CD14-positive monocyte (primary cell): Measurements from ENCODE around the gene SH3BP5. TPM values are rescaled to one million over a fixed set of nuclear protein-coding genes. Genes with fewer than 3 reads are reported as not detected.
"Not testable (repeated sequence)": the region's sequence is repeated elsewhere in the genome, so short reads cannot be mapped to it uniquely, and the experiment has no call there.

Experiments
- DNase-seq, 3 donors: peaks; one replicate each; pipeline ENCODE4 v3.0.0-alpha.2; 2011 to 2022
- H2AFZ ChIP-seq: 2 replicates; pipeline ENCODE4 v1.6.0; 2012; ENCODE audit warnings: mild to moderate bottlenecking, low read depth, low read length, inconsistent platforms; ENCODE audit not compliant: insufficient read depth, poor library complexity, severe bottlenecking
- H3K27ac ChIP-seq, 2 donors: 1 replicate in 1 of 2; 2 replicates in 1 of 2; pipeline ENCODE4 v1.5.1; 2012 to 2013; ENCODE audit warnings: low read length in 2 of 2, control low read depth in 1 of 2, inconsistent platforms in 1 of 2, low read depth in 1 of 2, mild to moderate bottlenecking in 1 of 2
- H3K27me3 ChIP-seq, 2 donors: one replicate each; pipeline versions ENCODE4 v1.6.0 to v1.6.1; 2011 to 2013; ENCODE audit warnings: low read length in 2 of 2; ENCODE audit not compliant: control insufficient read depth in 2 of 2, insufficient read depth in 2 of 2
- H3K36me3 ChIP-seq, 2 donors: replicated peaks in 1 of 2; 1 replicate in 1 of 2; 2 replicates in 1 of 2; pipeline versions ENCODE4 v1.5.1 to v1.6.1; 2012 to 2013; ENCODE audit warnings: low read length in 2 of 2, control low read depth in 1 of 2, inconsistent platforms in 1 of 2, mild to moderate bottlenecking in 1 of 2; ENCODE audit not compliant: insufficient read depth in 2 of 2, control insufficient read depth in 1 of 2
- H3K4me1 ChIP-seq, 2 donors: 1 replicate in 1 of 2; 2 replicates in 1 of 2; pipeline versions ENCODE4 v1.5.1 to v1.6.1; 2012 to 2013; ENCODE audit warnings: low read length in 2 of 2, control low read depth in 1 of 2, inconsistent platforms in 1 of 2, mild to moderate bottlenecking in 1 of 2, moderate library complexity in 1 of 2; ENCODE audit not compliant: insufficient read depth in 2 of 2, control insufficient read depth in 1 of 2
- H3K4me2 ChIP-seq: replicated peaks from 2 replicates; pipeline ENCODE3; 2012; ENCODE audit warnings: low read length, moderate library complexity, mild to moderate bottlenecking; ENCODE audit not compliant: poor library complexity, severe bottlenecking; ENCODE audit errors: extremely low read depth
- H3K4me3 ChIP-seq, 3 experiments: fragments of 200-600 bp in 1 of 3; sonication (generic) in 1 of 3; replicated peaks in 1 of 3; 1 replicate in 2 of 3; 2 replicates in 1 of 3; pipeline ENCODE4 v1.5.1; 2011 to 2013; ENCODE audit warnings: low read length in 3 of 3, mild to moderate bottlenecking in 3 of 3, control low read depth in 2 of 3, low read depth in 2 of 3, inconsistent platforms in 1 of 3, moderate library complexity in 1 of 3
- H3K79me2 ChIP-seq: 2 replicates; pipeline ENCODE4 v1.6.0; 2012; ENCODE audit warnings: mild to moderate bottlenecking, control low read depth, inconsistent platforms, low read length, moderate library complexity; ENCODE audit not compliant: insufficient read depth
- H3K9ac ChIP-seq: 2 replicates; pipeline ENCODE4 v1.6.0; 2017; ENCODE audit warnings: low read length, mild to moderate bottlenecking; ENCODE audit not compliant: insufficient read depth, poor library complexity, severe bottlenecking
- H3K9me3 ChIP-seq, 2 donors: replicated peaks in 1 of 2; 1 replicate in 1 of 2; 2 replicates in 1 of 2; pipeline versions ENCODE4 v1.5.1 to v1.6.1; 2012 to 2013; ENCODE audit warnings: low read length in 2 of 2, control low read depth in 1 of 2; ENCODE audit not compliant: control insufficient read depth in 1 of 2, insufficient read depth in 1 of 2
- H4K20me1 ChIP-seq: 2 replicates; pipeline ENCODE4 v1.6.0; 2012; ENCODE audit warnings: mild to moderate bottlenecking, low read length, control low read depth, moderate library complexity; ENCODE audit not compliant: insufficient read depth
- H3K27ac Mint-ChIP-seq, 7 donors: one replicate each; pipeline ENCODE4 v1.8.0; 2020; ENCODE audit warnings: mild to moderate bottlenecking in 7 of 7, mixed read lengths in 7 of 7, moderate library complexity in 6 of 7, inconsistent platforms in 2 of 7
- H3K27me3 Mint-ChIP-seq, 3 donors: one replicate each; pipeline ENCODE4 v1.8.0; 2021 to 2022; ENCODE audit warnings: low read depth in 3 of 3, mild to moderate bottlenecking in 3 of 3, mixed read lengths in 3 of 3, moderate library complexity in 3 of 3, inconsistent platforms in 1 of 3
- H3K36me3 Mint-ChIP-seq, 2 donors: one replicate each; pipeline ENCODE4 v1.8.0; 2020; ENCODE audit warnings: mixed read lengths in 2 of 2, inconsistent platforms in 1 of 2, mild to moderate bottlenecking in 1 of 2
- H3K4me1 Mint-ChIP-seq: one replicate; pipeline ENCODE4 v1.8.0; 2020; ENCODE audit warnings: mild to moderate bottlenecking, mixed read lengths
- H3K4me3 Mint-ChIP-seq, 2 donors: one replicate each; pipeline ENCODE4 v1.8.0; 2020; ENCODE audit warnings: mild to moderate bottlenecking in 2 of 2, mixed read lengths in 2 of 2, moderate library complexity in 1 of 2
- H3K9me3 Mint-ChIP-seq, 7 donors: one replicate each; pipeline ENCODE4 v1.8.0; 2020 to 2022; ENCODE audit warnings: mixed read lengths in 7 of 7, mild to moderate bottlenecking in 6 of 7, moderate library complexity in 6 of 7, inconsistent platforms in 2 of 7
- CTCF ChIP-seq: fragments of 200-600 bp; IDR thresholded peaks from one replicate; pipeline ENCODE4 v1.8.0; 2022; ENCODE audit warnings: antibody characterized with exemption, mild to moderate bottlenecking
- WGBS: methylation state at CpG from one replicate; pipeline ENCODE4 v1.1.5; 2013; ENCODE audit warnings: missing lambda C conversion rate; ENCODE audit not compliant: insufficient coverage; 5-methylcytosine and 5-hydroxymethylcytosine counted together
- intact Hi-C, 2 donors: fragments of 100-400 bp; cut with micrococcal nuclease; formaldehyde crosslinking; loops; one replicate each; pipeline versions ENCODE4 v1.15.0 to v1.15.1; 2023
- polyA plus RNA-seq, 3 donors: library from polyadenylated mRNA; depleted of rRNA in 1 of 3; unstranded in 2 of 3; stranded (reverse) in 1 of 3; fragments of 300-500 nt in 2 of 3; fragments of >200 nt in 1 of 3; fragmentation: Illumina TruSeq in 2 of 3; gene quantifications; 1 replicate in 2 of 3; 2 replicates in 1 of 3; pipeline ENCODE4 v1.2.3, GENCODE V29; 2012 to 2021

SH3BP5 gene
- polyA plus RNA-seq, 3 donors, result 10.7 to 29.6 (median 22.8) TPM

GRCh38 chr3:15359677-15360397 lies 27.5 kb upstream of the SH3BP5 start:
- H3K27ac Mint-ChIP-seq, result peak overlapping the region in 5 of 7 donors; percentile 86 to 96 (median 93)
- intact Hi-C loops, result no loop called here
- no peak for TF ChIP-seq CTCF
- no peak overlapping the region for H3K4me3 Mint-ChIP-seq
- Histone ChIP-seq H2AFZ (no peak overlapping the region), H3K9ac (no peak overlapping the region), H3K27ac (no peak overlapping the region), H4K20me1 (no peaks in the 10 kb centered on the region), H3K36me3 (no peaks in the 10 kb centered on the region), H3K4me3 (no peak overlapping the region), H3K27me3 (no peaks in the 10 kb centered on the region), H3K79me2 (no peaks in the 10 kb centered on the region), H3K4me2 (no peak overlapping the region), H3K9me3 (no peaks in the 10 kb centered on the region), H3K4me1 (peaks cover 32 to 39% of the 10 kb centered on the region in 2 donors)
- H3K4me1 Mint-ChIP-seq, result peaks cover 36% of the 10 kb centered on the region
- peaks cover 0 to 3% (median 0%) of the 10 kb centered on the region in 7 donors for H3K9me3 Mint-ChIP-seq
- no peak for DNase-seq
- H3K36me3 Mint-ChIP-seq, result no peaks in the 10 kb centered on the region
- 100% methylated on average over 2 of the region's 6 CpGs for WGBS
- no peaks in the 10 kb centered on the region for H3K27me3 Mint-ChIP-seq

- H3K79me2 ChIP-seq, intact Hi-C loops, H3K27me3 ChIP-seq, H3K27ac Mint-ChIP-seq, H3K9ac ChIP-seq, DNase-seq, H3K27me3 Mint-ChIP-seq, H3K27ac ChIP-seq, H3K4me2 ChIP-seq, H3K4me3 Mint-ChIP-seq, H3K9me3 ChIP-seq, H3K36me3 Mint-ChIP-seq, H4K20me1 ChIP-seq, H3K36me3 ChIP-seq, H2AFZ ChIP-seq, H3K9me3 Mint-ChIP-seq, H3K4me3 ChIP-seq: not testable (repeated sequence)
- H3K4me1 ChIP-seq, result peaks cover 28 to 36% of the 10 kb centered on the region in 2 donors
- 100% methylated on average over 1 of the region's 5 CpGs for WGBS
- H3K4me1 Mint-ChIP-seq, result peaks cover 28% of the 10 kb centered on the region
These were observed 24.3 kb upstream of the SH3BP5 start for GRCh38 chr3:15356651-15357061.
